DND-41 (cell line): Measurements from ENCODE around the gene PI4KA.

Experiments
- EZH2 ChIP-seq: IDR thresholded peaks from 3 replicates; pipeline ENCODE4 v1.6.1; 2012; ENCODE audit warnings: borderline replicate concordance, low read depth, mild to moderate bottlenecking, moderate library complexity, low read length, inconsistent platforms; ENCODE audit not compliant: severe bottlenecking
- TF ChIP-seq, protein P1 (sequence below): IDR thresholded peaks from 2 replicates; pipeline ENCODE4 v1.5.1; 2012; ENCODE audit warnings: borderline replicate concordance, low read length, moderate library complexity, mild to moderate bottlenecking; ENCODE audit not compliant: poor library complexity, severe bottlenecking; ENCODE audit errors: extremely low read depth

DNA sequence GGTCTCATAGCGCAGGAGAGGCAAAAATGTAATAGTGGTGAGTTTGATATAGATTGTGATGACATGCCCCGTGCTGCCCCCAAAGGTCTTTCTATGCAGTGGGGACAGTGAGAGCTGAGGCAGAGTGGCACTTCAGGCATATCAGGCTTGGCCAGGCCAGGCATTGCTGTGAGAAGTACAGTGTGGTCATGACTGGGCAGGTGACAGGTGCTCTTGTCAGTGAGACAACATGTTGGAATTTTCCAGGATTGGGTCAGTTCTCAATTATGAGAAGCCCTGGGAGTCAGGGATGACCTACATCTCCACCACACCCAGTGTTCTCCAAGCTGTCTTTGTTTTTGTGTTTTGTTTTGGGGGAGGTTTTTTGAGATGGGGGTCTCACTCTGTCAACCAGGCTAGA lies 3.9 kb upstream of the PI4KA start:
- TF ChIP-seq, protein P1, sequence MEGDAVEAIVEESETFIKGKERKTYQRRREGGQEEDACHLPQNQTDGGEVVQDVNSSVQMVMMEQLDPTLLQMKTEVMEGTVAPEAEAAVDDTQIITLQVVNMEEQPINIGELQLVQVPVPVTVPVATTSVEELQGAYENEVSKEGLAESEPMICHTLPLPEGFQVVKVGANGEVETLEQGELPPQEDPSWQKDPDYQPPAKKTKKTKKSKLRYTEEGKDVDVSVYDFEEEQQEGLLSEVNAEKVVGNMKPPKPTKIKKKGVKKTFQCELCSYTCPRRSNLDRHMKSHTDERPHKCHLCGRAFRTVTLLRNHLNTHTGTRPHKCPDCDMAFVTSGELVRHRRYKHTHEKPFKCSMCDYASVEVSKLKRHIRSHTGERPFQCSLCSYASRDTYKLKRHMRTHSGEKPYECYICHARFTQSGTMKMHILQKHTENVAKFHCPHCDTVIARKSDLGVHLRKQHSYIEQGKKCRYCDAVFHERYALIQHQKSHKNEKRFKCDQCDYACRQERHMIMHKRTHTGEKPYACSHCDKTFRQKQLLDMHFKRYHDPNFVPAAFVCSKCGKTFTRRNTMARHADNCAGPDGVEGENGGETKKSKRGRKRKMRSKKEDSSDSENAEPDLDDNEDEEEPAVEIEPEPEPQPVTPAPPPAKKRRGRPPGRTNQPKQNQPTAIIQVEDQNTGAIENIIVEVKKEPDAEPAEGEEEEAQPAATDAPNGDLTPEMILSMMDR = no peak
- TF ChIP-seq EZH2 = no peak
